Mucosa of descending colon (tissue), 3 donors: Measurements from ENCODE around the gene GANC. TPM values are rescaled to one million over a fixed set of nuclear protein-coding genes. Genes with fewer than 3 reads are reported as not detected.

ENCODE experiments used
- ATAC-seq: fragments of 200-7000 bp; cut with Tn5 transposase; one replicate; pipeline ENCODE4 v1.9.1; 2020; ENCODE audit warnings: mild to moderate bottlenecking, moderate library complexity
- DNase-seq, 3 donors: peaks; one replicate each; pipeline ENCODE4 v3.0.0-alpha.2; 2020
- H3K36me3 ChIP-seq: fragments of 200-600 bp; one replicate; pipeline ENCODE4 v1.8.0; 2021; ENCODE audit warnings: low read depth, mild to moderate bottlenecking
- H3K4me1 ChIP-seq: fragments of 200-600 bp; one replicate; pipeline ENCODE4 v1.8.0; 2021; ENCODE audit warnings: low read depth, mild to moderate bottlenecking
- H3K4me3 ChIP-seq: fragments of 200-600 bp; one replicate; pipeline ENCODE4 v1.8.0; 2021; ENCODE audit warnings: mild to moderate bottlenecking
- H3K9me3 ChIP-seq: fragments of 200-600 bp; one replicate; pipeline ENCODE4 v1.8.0; 2021; ENCODE audit warnings: mild to moderate bottlenecking
- intact Hi-C, 2 donors: fragments of 100-400 bp; cut with DNase I in 1 of 2; cut with micrococcal nuclease in 1 of 2; formaldehyde crosslinking; loops; one replicate each; pipeline versions ENCODE4 v1.11.0 to v1.11.1; 2022; cut with DNase I, micrococcal nuclease
- total RNA-seq, 3 donors: library from RNA; stranded (reverse); fragmentation: NEBNext Ultra II Directional in 2 of 3; extraction: Animal tissue kit (Norgen Biotek cat#: 25700) in 2 of 3; gene quantifications; one replicate each; pipeline versions ENCODE4 v1.2.1 to v1.2.4, GENCODE V29; 2021 to 2023
- TF ChIP-seq, protein P1 (sequence below): fragments of 200-600 bp; IDR thresholded peaks from one replicate; pipeline ENCODE4 v1.8.0; 2022; ENCODE audit warnings: antibody characterized with exemption, mild to moderate bottlenecking
- donor health status: DM: no; HTN: no; CAD: no; lungs with moderate emphysema.
- donor health status: DM: no; HTN: no; CAD: no.
- donor health status: DM: no; HTN: yes; CAD: no.

Gene GANC
- total RNA-seq, 3 donors from 2014 or later, result 41.9 to 51.6 (median 51.3) TPM

DNA sequence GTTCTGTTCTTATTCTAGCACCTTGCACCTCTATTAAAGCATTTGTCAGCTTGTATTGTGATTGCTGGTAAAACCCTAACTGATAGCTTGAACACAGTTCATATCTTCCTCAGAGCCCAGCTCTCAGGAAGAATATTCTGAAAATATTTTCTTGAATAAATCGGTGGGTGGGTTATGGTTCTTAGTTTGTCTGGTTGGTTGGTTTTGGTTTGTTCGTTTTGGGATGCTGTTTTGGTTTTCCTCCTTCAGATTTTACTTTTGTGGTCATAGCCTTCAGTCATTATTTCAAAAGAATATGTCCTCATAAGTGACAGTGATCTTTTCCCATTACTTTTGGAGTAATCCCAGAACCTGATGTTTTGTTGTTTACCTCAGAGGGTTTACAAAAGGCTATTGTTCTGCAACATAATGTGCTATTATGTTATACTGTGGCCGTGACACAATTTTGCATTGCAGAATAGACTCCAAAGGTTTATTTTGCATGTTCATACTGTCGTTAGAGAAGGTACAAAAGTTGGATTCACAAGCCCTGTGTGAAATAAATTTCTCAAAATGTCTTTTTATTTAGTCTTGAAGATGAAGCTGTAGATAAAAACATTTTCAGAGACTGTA is 2.9 kb downstream of the GANC start:
- H3K4me3 ChIP-seq, result no peak overlapping the region
- H3K9me3 ChIP-seq, result no peaks in the 10 kb centered on the region
- TF ChIP-seq, protein P1, sequence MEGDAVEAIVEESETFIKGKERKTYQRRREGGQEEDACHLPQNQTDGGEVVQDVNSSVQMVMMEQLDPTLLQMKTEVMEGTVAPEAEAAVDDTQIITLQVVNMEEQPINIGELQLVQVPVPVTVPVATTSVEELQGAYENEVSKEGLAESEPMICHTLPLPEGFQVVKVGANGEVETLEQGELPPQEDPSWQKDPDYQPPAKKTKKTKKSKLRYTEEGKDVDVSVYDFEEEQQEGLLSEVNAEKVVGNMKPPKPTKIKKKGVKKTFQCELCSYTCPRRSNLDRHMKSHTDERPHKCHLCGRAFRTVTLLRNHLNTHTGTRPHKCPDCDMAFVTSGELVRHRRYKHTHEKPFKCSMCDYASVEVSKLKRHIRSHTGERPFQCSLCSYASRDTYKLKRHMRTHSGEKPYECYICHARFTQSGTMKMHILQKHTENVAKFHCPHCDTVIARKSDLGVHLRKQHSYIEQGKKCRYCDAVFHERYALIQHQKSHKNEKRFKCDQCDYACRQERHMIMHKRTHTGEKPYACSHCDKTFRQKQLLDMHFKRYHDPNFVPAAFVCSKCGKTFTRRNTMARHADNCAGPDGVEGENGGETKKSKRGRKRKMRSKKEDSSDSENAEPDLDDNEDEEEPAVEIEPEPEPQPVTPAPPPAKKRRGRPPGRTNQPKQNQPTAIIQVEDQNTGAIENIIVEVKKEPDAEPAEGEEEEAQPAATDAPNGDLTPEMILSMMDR, result no peak
- intact Hi-C loops, result no loop called here
- H3K4me1 ChIP-seq, result peaks cover 24% of the 10 kb centered on the region
- H3K36me3 ChIP-seq, result no peaks in the 10 kb centered on the region
- ATAC-seq (no peak), DNase-seq (no peak)

DNA sequence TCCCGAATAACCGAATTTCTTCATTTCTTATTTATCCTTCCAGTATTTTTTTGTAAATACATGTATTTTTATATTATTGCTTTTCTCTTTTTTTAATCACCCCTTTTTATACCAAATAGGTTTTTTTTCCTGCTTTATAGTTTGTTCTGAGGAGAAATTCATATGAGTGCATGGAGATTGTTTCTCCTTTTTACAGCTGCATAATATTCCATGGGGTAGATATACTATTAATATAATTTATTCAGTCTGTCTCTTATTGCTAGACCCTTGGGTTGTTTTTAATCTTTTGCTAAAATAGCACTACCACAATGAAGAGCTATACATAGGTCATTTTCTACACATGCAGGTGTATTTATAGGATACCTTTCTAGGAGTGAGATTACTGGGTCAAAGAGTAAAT is 3.8 kb downstream of the GANC start:
- ATAC-seq (no peak), DNase-seq (no peak)
- Histone ChIP-seq H3K4me1 (peaks cover 19% of the 10 kb centered on the region), H3K36me3 (no peaks in the 10 kb centered on the region), H3K4me3 (no peak overlapping the region), H3K9me3 (no peaks in the 10 kb centered on the region)
- TF ChIP-seq, protein P1, result no peak
- intact Hi-C loops, result no loop called here

DNA sequence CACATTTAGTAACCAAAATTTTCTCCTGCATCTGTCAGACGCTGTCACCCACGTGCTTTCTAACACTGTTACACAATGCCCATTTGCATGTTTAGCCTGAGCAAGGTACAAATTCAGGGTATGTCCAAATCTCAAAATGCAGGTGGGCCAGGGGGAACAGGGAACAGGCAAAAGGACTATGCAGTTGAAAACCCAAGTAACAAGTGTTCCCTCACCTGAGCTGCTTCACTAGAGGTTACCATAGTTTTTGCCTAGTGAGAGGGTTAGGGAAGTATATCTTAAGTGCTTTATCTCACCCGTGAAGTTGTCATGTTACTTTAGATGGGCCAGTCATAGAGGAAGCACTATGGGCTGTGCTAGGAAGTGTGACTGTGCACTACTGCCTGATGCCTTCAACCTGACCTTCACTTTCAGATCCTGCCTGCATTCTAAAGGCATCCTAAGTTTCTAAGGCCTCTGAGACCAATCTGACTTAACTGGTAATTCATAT is 6.3 kb downstream of the GANC start:
- no peaks in the 10 kb centered on the region for H3K36me3 ChIP-seq
- ATAC-seq (peak; percentile 23), DNase-seq (no peak)
- H3K4me3 ChIP-seq, result no peak overlapping the region
- H3K4me1 ChIP-seq, result peaks cover 15% of the 10 kb centered on the region
- no peaks in the 10 kb centered on the region for H3K9me3 ChIP-seq
- TF ChIP-seq, protein P1, result no peak
- intact Hi-C loops, result no loop called here

DNA sequence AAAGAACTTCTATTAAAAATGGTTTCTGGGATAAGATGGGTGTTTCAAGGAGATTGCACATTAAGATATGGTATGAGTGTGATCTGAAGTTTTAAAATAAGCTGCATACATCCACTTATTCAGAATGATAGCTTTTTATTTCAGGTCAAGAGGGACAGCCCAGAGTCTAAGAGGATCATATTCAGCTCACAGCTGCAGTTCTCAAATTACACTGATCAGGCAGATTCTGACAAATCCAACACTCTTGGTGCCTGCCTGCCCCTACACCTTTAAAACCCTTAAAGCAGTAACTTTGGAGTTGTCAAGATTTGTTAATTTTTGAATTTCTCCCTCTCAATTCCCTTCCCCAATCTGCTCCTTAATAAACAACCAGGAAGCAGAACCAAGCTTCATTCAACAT is 9.3 kb downstream of the GANC start:
- H3K4me3 ChIP-seq, result no peak overlapping the region
- DNase-seq (no peak), ATAC-seq (no peak)
- peaks cover 11% of the 10 kb centered on the region for H3K4me1 ChIP-seq
- TF ChIP-seq, protein P1, result no peak
- H3K36me3 ChIP-seq, result no peaks in the 10 kb centered on the region
- intact Hi-C loops, result no loop called here
- H3K9me3 ChIP-seq, result no peaks in the 10 kb centered on the region

DNA sequence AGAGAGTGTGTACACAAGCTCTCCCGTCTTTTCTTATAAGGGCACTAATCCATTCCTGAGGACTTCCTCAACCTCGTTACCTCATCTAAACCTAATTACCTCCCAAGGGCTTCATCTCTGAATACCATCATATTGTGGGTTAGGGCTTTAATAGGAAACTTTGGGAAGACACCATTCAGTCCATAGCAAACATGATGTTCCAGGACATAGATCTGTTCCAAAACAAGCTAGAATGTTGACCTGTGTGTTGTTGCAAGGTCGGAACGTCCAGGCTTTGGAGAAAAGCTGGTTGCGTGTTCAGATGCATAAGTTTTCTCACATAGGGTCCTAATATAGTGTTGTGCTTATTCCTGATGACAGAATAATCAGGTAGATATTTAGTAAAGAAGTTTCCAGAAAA is 9.9 kb downstream of the GANC start:
- H3K9me3 ChIP-seq, result no peaks in the 10 kb centered on the region
- H3K4me1 ChIP-seq, result peaks cover 11% of the 10 kb centered on the region
- H3K36me3 ChIP-seq, result no peaks in the 10 kb centered on the region
- no peak overlapping the region for H3K4me3 ChIP-seq
- DNase-seq (no peak), ATAC-seq (no peak)
- TF ChIP-seq, protein P1, result no peak
- intact Hi-C loops, result no loop called here

DNA sequence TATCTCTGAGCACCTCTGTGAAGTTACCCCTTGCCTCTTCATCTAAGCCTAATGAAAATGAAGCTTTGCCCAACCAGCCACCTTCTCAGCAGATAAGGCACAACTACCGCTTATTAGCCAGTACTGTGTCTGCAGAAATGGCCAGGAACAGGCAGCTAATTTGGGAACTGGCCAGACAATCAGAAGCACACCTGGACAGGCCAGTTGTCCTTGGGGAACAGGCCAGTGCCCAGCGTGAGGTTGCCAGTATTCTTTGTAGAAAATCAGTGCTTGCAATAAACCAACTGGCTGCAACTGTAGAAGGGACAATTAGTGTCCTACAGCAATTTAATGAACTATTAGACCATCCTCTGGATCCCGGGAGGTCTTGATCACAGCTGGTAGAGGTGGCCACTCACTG is 10.7 kb downstream of the GANC start:
- TF ChIP-seq, protein P1, result no peak
- Histone ChIP-seq H3K4me3 (no peak overlapping the region), H3K9me3 (no peaks in the 10 kb centered on the region), H3K4me1 (peaks cover 11% of the 10 kb centered on the region), H3K36me3 (no peaks in the 10 kb centered on the region)
- intact Hi-C loops, result no loop called here
- ATAC-seq (no peak), DNase-seq (no peak)
